GM13977 (cell line): ENCODE measurements around the gene KASH5.

Source experiments
- DNase-seq: peaks from one replicate; pipeline ENCODE4 v3.0.0; 2012; ENCODE audit warnings: low spot score
- CTCF ChIP-seq: IDR thresholded peaks from 2 replicates; pipeline ENCODE4 v1.5.1; 2012; ENCODE audit warnings: mild to moderate bottlenecking, control low read depth; ENCODE audit not compliant: insufficient read depth; ENCODE audit errors: extremely low read depth, missing control alignments
- in situ Hi-C: fragments of 300-500 bp; cut with MboI; formaldehyde crosslinking; loops from one replicate; pipeline ENCODE4 v1.12.0; 2022; ENCODE audit warnings: low sequenced_read_pairs, low pct_unique_long_range_greater_than_20kb, mixed read lengths, inconsistent platforms; ENCODE audit not compliant: unreplicated experiment

Gene KASH5

GRCh38 chr19:49407482-49408015 lies 19.5 kb downstream of the KASH5 start:
- no peak for TF ChIP-seq CTCF
- in situ Hi-C loops = no loop called here

GRCh38 chr19:49408816-49409440 lies 20.9 kb downstream of the KASH5 start:
- no peak for TF ChIP-seq CTCF
- in situ Hi-C loops = no loop called here
- no peak for DNase-seq

More at GRCh38 chr19:49407482-49408015, 19.5 kb downstream of the KASH5 start:
- DNase-seq = no peak

GRCh38 chr19:49409441-49410029 lies 21.5 kb downstream of the KASH5 start:
- in situ Hi-C loops = no loop called here
- no peak for DNase-seq

GRCh38 chr19:49411681-49412326 lies 23.8 kb downstream of the KASH5 start:
- no peak for TF ChIP-seq CTCF
- in situ Hi-C loops = no loop called here
- no peak for DNase-seq

More at GRCh38 chr19:49409441-49410029, 21.5 kb downstream of the KASH5 start:
- TF ChIP-seq CTCF = no peak

GRCh38 chr19:49413348-49413747 lies 25.3 kb downstream of the KASH5 start:
- DNase-seq = no peak
- in situ Hi-C loops = no loop called here
- TF ChIP-seq CTCF = no peak

- no peak for TF ChIP-seq CTCF
- DNase-seq = no peak
- in situ Hi-C loops = no loop called here
These were observed 26.2 kb downstream of the KASH5 start for GRCh38 chr19:49414256-49414655.
